Measurements from ENCODE around the gene CD248. TPM values are rescaled to one million over a fixed set of nuclear protein-coding genes. Genes with fewer than 3 reads are reported as not detected.
"Not testable (repeated sequence)": the region's sequence is repeated elsewhere in the genome, so short reads cannot be mapped to it uniquely, and the experiment has no call there.

Gene CD248
- total RNA-seq, 1 donor from 2014 or later: not detected

- DNase-seq (ENCODE audit: low read depth): not testable (repeated sequence)
These were observed 39.8 kb downstream of the CD248 start for GRCh38 chr11:66277064-66277463.

GRCh38 chr11:66276619-66277018 lies 40.2 kb downstream of the CD248 start:
- DNase-seq (ENCODE audit: low read depth): not testable (repeated sequence)

- no peak for DNase-seq (ENCODE audit: low read depth)
These were observed 40.7 kb downstream of the CD248 start for GRCh38 chr11:66275984-66276612.

GRCh38 chr11:66275396-66275795 lies 41.4 kb downstream of the CD248 start:
- DNase-seq (ENCODE audit: low read depth): peak; percentile 93

DNA sequence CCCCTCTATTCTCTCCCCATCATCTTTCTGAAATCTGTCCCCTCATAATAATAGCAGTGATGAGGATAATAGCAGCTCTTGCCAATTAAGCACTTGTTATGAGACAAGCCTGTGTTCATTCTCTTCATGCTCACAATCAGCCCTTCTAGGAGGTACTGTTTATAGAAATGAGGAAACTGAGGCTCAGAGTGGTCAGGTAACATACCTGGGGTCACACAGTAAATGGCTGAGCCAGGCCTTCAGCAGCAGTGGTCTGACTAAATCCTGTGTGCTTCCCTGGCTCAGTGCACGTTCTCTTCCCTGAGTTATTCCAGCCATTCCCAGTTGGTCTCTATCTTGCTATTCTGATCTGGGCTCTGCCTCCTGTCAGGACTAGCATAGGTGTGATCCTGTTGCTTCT lies 42.6 kb downstream of the CD248 start:
- DNase-seq (ENCODE audit: low read depth): no peak

DNA sequence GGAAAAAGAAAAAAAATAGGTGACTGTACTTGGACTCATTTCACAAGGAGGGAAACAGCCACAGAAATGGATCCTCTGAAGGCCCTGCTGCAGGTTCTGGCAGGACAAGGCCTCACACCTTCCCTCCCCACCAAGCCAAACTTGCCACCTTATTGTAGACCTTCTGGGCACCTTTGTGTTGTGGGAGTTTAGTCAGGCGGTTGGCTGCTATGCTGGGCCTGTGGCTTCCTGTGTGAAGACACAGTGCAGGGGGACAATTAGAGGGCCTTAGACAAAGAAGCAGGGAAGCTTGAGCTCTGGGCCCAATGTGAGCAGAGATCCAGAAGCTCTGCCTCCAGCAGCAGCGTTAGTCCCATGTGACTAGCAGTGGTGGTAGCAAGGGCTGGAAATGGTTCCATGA lies 44.2 kb downstream of the CD248 start:
- DNase-seq (ENCODE audit: low read depth): no peak

GRCh38 chr11:66271816-66272215 lies 45.0 kb downstream of the CD248 start:
- no peak for DNase-seq (ENCODE audit: low read depth)

DNA sequence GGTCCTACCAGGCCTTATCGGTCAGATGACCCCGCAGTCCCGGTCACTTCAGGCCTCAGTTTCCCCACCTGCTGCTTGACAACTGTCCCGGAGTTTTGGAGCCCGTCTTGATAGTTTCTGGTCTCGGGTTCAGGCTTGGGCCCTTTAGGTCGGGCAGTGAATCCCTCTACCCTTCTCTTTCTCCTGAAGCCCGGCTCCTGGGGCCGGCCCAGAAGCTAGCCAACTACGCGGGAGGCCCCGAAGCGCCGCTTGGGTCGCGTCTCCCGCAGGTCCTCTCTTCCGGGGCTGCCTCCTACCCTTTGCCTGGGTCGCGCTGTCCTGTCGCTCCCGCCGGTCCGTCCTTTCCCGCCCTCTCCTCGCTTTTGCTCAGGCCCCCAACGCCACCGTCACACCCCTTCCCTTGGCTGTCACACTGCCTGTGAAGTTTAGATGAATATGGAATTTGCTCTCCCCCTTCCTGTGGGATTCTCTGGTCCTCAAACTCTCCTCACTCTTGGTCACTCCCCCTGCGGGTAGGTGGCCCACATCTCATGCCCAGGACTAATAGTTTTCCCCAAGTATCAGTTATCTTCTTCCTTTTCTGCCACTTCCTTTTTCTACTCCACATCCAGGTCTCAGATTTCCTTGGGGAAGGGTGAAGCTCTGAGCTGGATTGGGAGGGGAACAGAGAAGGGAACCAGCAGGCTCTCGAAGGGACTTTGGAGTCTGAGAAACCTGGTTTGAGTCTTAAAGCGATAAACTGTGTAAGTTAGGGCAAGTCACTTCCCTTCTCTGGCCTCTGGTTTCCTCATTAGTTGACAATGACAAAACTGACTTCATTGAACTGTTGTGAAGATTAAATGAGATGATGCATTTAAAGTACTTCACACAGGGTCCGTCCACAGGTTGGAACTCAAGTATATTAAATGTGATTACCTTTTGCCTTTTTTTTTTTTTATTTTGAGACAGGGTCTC lies 47.6 kb downstream of the CD248 start:
- DNase-seq (ENCODE audit: low read depth): peak; percentile 75

- peak; percentile 100 for DNase-seq (ENCODE audit: low read depth)
These were observed 48.4 kb downstream of the CD248 start, which contains the start of gene RAB1B for GRCh38 chr11:66268244-66268951. RAB1B (plus strand) TSS chr11:66268639; CDS start chr11:66268680, 41 bp downstream.

GRCh38 chr11:66267379-66268243 lies 49.2 kb downstream of the CD248 start:
- DNase-seq (ENCODE audit: low read depth): peak; percentile 90

DNA sequence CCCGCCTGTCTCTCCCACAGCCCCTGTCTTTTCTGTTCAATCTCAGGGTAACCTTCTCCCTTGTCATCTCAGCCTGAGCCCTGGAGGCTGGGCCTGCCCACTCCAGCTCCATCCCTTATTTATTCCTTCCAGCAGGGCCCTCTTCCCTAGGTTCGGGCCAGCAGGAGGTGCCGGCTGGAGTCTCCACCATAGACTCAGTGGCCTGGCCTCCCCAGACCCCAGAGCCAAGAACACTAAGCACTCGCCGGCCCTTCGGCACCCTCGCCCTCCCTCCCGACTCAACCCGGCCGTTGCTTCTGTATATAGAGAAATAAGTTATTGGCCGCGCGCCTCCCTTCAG lies 49.8 kb downstream of the CD248 start:
- no peak for DNase-seq (ENCODE audit: low read depth)

DNA sequence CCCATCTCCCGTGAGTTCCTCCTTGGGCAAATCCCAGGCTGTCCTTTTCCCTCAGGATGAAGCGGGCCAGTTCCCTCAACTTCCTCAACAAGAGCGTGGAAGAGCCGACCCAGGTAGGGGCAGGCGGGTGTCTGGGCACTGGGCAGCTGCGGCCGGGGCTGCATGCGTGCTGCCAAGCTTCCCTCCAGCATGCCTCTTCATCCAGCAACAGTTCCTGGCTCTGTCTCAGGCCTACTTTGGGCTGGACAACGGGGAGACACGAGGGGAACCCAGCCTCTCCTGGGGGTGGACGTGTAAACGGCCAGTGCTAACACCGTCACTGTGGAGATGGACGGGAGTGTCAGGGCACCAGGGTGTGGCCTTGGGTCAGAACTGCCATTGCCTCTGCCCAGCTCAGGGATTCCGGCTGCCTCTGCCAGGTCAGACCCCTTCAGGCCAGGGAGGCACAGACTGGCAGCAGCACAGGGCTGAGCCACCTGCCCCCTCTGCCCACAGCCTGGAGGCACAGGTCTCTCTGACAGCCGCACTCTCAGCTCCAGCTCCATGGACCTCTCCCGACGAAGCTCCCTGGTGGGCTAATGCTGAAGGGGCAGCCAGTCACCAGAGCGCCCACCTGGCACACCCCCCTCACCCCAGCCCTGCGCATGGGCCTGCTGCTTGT lies 50.3 kb downstream of the CD248 start:
- DNase-seq (ENCODE audit: low read depth): no peak

GRCh38 chr11:66265531-66266377 lies 51.1 kb downstream of the CD248 start:
- DNase-seq (ENCODE audit: low read depth): no peak

- DNase-seq (ENCODE audit: low read depth): no peak
These were observed 51.9 kb downstream of the CD248 start for GRCh38 chr11:66264914-66265313.

Other genes starting within 250 kb of the CD248 start
- 25.4 and 26.6 TPM in 2 replicates for gene PACS1, start 246.8 kb downstream of the CD248 start, total RNA-seq
- 37.6 and 49.9 TPM in 2 replicates for gene KLC2, start 59.3 kb downstream of the CD248 start, total RNA-seq
- gene RAB1B, start 48.4 kb downstream of the CD248 start, total RNA-seq: 143 and 146 TPM in 2 replicates
- gene CNIH2, start 38.9 kb downstream of the CD248 start, total RNA-seq: 1.3 and 1.9 TPM in 2 replicates
- 115 and 165 TPM in 2 replicates for gene YIF1A, start 27.9 kb downstream of the CD248 start, total RNA-seq
- 0.08 and 0.26 TPM in 2 replicates for gene TMEM151A, start 25.1 kb downstream of the CD248 start, total RNA-seq
- gene RIN1, start 19.4 kb upstream of the CD248 start, total RNA-seq: 32.3 and 43.9 TPM in 2 replicates
- gene BRMS1, start 28.1 kb upstream of the CD248 start, total RNA-seq: 45.9 and 56.1 TPM in 2 replicates
- gene B4GAT1, start 30.6 kb upstream of the CD248 start, total RNA-seq: 60.3 and 69.3 TPM in 2 replicates
- gene SLC29A2, start 54.7 kb upstream of the CD248 start, total RNA-seq: 4.5 and 8.5 TPM in 2 replicates
- gene NPAS4, start 104.0 kb upstream of the CD248 start, total RNA-seq: not detected in 2 replicates
- gene MRPL11, start 121.8 kb upstream of the CD248 start, total RNA-seq: 23.1 and 27.9 TPM in 2 replicates
- gene PELI3, start 149.9 kb upstream of the CD248 start, total RNA-seq: 5.5 and 9.3 TPM in 2 replicates
- gene DPP3, start 163.4 kb upstream of the CD248 start, total RNA-seq: 52.7 TPM in 2 replicates
- gene BBS1, start 193.6 kb upstream of the CD248 start, total RNA-seq: 29.5 and 39.6 TPM in 2 replicates
- gene ZDHHC24, start 229.0 kb upstream of the CD248 start, total RNA-seq: 15.7 and 20.9 TPM in 2 replicates
- 0.75 and 1.5 TPM in 2 replicates for gene ACTN3, start 229.9 kb upstream of the CD248 start, total RNA-seq

Data from myocyte (in vitro differentiated cells).